Hepatocyte (in vitro differentiated cells): ENCODE data around the gene CPTP. TPM values are rescaled to one million over a fixed set of nuclear protein-coding genes. Genes with fewer than 3 reads are reported as not detected.

Experiments used
- DNase-seq: peaks from one replicate; pipeline ENCODE4 v3.0.0-alpha.2; 2016; ENCODE audit warnings: low spot score
- H2AFZ ChIP-seq: fragments of 200-600 bp; sonication (generic); 2 replicates; pipeline ENCODE4 v1.6.0; 2016; ENCODE audit warnings: antibody characterized with exemption, mild to moderate bottlenecking
- H3K27ac ChIP-seq: fragments of 200-600 bp; sonication (generic); 2 replicates; pipeline ENCODE4 v1.5.1; 2016; ENCODE audit warnings: mild to moderate bottlenecking
- H3K27me3 ChIP-seq: fragments of 200-600 bp; sonication (generic); 2 replicates; pipeline ENCODE4 v1.6.1; 2016
- H3K36me3 ChIP-seq: fragments of 200-600 bp; sonication (generic); replicated peaks from 2 replicates; pipeline ENCODE4 v1.5.1; 2016; ENCODE audit warnings: low read depth; ENCODE audit not compliant: insufficient read depth
- H3K4me1 ChIP-seq: fragments of 200-600 bp; sonication (generic); 2 replicates; pipeline ENCODE4 v1.5.1; 2016; ENCODE audit warnings: mild to moderate bottlenecking, moderate library complexity; ENCODE audit not compliant: insufficient read depth
- H3K4me2 ChIP-seq: fragments of 200-600 bp; sonication (generic); 2 replicates; pipeline ENCODE4 v1.6.0; 2016
- H3K4me3 ChIP-seq: fragments of 200-600 bp; sonication (generic); 2 replicates; pipeline ENCODE4 v1.5.1; 2016; ENCODE audit warnings: mild to moderate bottlenecking
- H3K79me2 ChIP-seq: fragments of 200-600 bp; sonication (generic); 2 replicates; pipeline ENCODE4 v1.6.0; 2017; ENCODE audit warnings: mild to moderate bottlenecking
- H3K9me2 ChIP-seq: fragments of 200-600 bp; sonication (generic); replicated peaks from 2 replicates; pipeline ENCODE4 v1.6.0; 2017; ENCODE audit warnings: mild to moderate bottlenecking; ENCODE audit not compliant: insufficient read depth
- H3K9me3 ChIP-seq: fragments of 200-600 bp; sonication (generic); 2 replicates; pipeline ENCODE4 v1.5.1; 2016; ENCODE audit warnings: low read depth, mild to moderate bottlenecking
- H4K20me1 ChIP-seq: fragments of 200-600 bp; sonication (generic); 2 replicates; pipeline ENCODE4 v1.6.0; 2016; ENCODE audit warnings: mild to moderate bottlenecking; ENCODE audit not compliant: insufficient read depth, poor library complexity, severe bottlenecking
- EZH2 ChIP-seq: fragments of 200-600 bp; sonication (generic); IDR thresholded peaks from 2 replicates; pipeline ENCODE4 v1.6.1; 2016; ENCODE audit warnings: antibody characterized with exemption, mild to moderate bottlenecking, borderline replicate concordance
- EZH2phosphoT487 ChIP-seq: fragments of 200-600 bp; sonication (generic); IDR thresholded peaks from one replicate; pipeline ENCODE4 v1.6.1; 2018; ENCODE audit warnings: antibody characterized with exemption, mild to moderate bottlenecking, low read depth, moderate library complexity; ENCODE audit not compliant: unreplicated experiment, severe bottlenecking
- WGBS: methylation state at CpG from one replicate; pipeline ENCODE4 v1.1.6; 2016; ENCODE audit warnings: low lambda C conversion rate; ENCODE audit errors: missing lambda C conversion rate; 5-methylcytosine and 5-hydroxymethylcytosine counted together
- polyA plus RNA-seq: library from polyadenylated mRNA; unstranded; fragments of >200 nt; fragmentation: Nextera tagmentation; extraction: Ambion mirVana; gene quantifications from 2 replicates; pipeline ENCODE4 v1.2.1, GENCODE V29; 2016
- total RNA-seq: library from RNA; depleted of rRNA; stranded (reverse); fragments of >200 nt; gene quantifications from 2 replicates; pipeline ENCODE4 v1.2.3, GENCODE V29; 2014
- TF ChIP-seq, protein P1 (sequence below): fragments of 200-600 bp; sonication (generic); IDR thresholded peaks from 2 replicates; pipeline ENCODE4 v1.5.1; 2016; ENCODE audit warnings: antibody characterized with exemption, mild to moderate bottlenecking; ENCODE audit not compliant: poor library complexity

CPTP gene
- total and polyA plus RNA-seq, 2 experiments from 2014 or later: 12.8 to 45.6 TPM

DNA sequence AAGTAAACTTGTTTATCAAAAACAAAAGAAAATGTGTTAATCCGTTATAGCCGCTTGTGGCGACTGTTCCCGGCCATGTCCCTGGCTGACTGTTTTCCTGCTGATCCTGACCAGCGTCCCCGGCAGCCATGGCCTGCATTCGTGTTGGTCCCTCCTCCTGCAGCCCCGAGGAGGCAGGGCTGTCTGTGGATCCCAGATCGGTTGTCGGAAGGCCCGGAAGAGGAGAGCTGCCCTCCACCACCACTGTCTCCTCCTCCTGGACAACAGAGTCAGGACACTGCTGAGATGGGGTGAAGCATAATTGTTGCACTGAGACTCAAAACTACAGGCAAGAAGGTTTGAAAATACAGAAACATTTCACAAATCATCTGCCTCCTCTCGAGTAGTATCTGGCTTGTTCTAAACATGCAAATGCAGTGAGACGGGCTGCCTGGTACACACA lies 37.4 kb downstream of the CPTP start:
- no peaks in the 10 kb centered on the region for H3K9me2 ChIP-seq
- H2AFZ ChIP-seq: peak overlapping the region; percentile 46
- H3K9me3 ChIP-seq: no peaks in the 10 kb centered on the region
- no peaks in the 10 kb centered on the region for H3K27me3 ChIP-seq
- no peaks in the 10 kb centered on the region for H3K36me3 ChIP-seq
- peaks cover 44% of the 10 kb centered on the region for H3K4me1 ChIP-seq
- TF ChIP-seq EZH2 (no peak), EZH2phosphoT487 (no peak)
- TF ChIP-seq, protein P1, sequence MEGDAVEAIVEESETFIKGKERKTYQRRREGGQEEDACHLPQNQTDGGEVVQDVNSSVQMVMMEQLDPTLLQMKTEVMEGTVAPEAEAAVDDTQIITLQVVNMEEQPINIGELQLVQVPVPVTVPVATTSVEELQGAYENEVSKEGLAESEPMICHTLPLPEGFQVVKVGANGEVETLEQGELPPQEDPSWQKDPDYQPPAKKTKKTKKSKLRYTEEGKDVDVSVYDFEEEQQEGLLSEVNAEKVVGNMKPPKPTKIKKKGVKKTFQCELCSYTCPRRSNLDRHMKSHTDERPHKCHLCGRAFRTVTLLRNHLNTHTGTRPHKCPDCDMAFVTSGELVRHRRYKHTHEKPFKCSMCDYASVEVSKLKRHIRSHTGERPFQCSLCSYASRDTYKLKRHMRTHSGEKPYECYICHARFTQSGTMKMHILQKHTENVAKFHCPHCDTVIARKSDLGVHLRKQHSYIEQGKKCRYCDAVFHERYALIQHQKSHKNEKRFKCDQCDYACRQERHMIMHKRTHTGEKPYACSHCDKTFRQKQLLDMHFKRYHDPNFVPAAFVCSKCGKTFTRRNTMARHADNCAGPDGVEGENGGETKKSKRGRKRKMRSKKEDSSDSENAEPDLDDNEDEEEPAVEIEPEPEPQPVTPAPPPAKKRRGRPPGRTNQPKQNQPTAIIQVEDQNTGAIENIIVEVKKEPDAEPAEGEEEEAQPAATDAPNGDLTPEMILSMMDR: peak; percentile 12
- peaks cover 11% of the 10 kb centered on the region for H3K79me2 ChIP-seq
- H3K27ac ChIP-seq: peak overlapping the region; percentile 97
- no peak overlapping the region for H3K4me3 ChIP-seq
- peak overlapping the region; percentile 64 for H3K4me2 ChIP-seq
- DNase-seq: peak; percentile 78
- no peaks in the 10 kb centered on the region for H4K20me1 ChIP-seq
- WGBS: 26% methylated on average over 13 of the region's 13 CpGs

DNA sequence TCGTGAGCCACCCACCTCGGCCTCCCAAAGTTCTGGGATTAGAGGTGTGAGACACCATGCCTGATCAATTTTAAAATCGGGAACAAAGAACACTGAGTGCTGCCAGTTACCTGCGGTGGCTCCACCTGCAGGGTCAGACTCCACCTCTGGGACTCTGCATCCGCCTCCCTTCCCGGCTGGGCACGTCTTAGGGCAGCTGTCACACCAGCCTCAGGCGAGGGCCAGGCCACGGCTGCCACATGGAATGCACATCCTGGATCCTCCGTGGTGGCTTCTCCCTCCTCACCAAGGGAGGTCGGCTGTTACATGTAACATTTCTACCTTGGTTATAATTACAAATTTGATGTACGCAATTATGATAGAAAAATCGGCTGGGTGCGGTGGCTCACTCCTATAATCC lies 39.7 kb downstream of the CPTP start:
- Histone ChIP-seq H3K79me2 (no peaks in the 10 kb centered on the region), H3K36me3 (no peaks in the 10 kb centered on the region)

DNA sequence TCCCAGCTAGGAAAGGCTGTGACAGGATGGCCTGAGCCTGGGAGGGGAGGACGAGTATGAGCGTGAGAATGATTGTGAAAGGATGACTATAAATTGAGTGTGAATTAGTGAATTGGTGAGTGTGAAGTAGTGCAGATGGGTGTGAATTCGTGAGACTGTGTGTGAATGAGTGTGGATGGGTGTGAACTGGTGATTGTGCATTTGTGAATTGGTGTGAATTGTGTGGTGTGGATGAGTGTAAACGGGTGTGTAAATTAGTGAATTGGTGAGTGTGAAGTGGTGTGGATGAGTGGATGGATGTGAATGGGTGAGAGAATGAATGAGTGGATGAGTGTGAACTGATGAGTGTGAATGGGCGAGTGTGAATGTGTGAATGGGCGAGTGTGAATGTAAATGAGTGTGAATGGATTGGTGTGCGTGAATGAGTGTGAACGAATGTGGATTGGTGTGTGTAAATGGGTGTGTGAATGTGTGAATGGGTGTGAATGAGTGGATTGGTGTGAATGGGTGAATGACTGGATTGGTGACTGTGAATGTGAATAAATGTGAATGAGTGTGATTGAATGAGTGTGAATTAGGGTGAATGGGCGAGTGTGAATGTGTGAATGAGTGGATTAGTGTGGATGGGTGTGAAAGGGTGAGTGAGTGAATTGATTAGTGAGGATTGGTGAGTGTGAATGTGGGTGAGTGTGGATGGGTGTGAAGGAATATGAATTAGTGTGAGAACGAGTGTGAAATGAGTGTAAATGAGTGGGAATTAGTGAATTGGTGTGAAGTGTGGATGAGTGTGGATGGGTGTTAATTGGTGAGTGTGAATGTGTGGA lies 41.5 kb downstream of the CPTP start:
- no peak overlapping the region for H3K27ac ChIP-seq
- no peaks in the 10 kb centered on the region for H3K79me2 ChIP-seq
- no peaks in the 10 kb centered on the region for H3K9me3 ChIP-seq
- H3K4me3 ChIP-seq: no peak overlapping the region
- H2AFZ ChIP-seq: no peak overlapping the region
- 82% methylated on average over 10 of the region's 10 CpGs for WGBS
- no peaks in the 10 kb centered on the region for H3K9me2 ChIP-seq
- no peak for DNase-seq
- no peaks in the 10 kb centered on the region for H4K20me1 ChIP-seq
- no peak overlapping the region for H3K4me2 ChIP-seq
- TF ChIP-seq EZH2: no peak
- TF ChIP-seq, protein P1: no peak
- no peak for TF ChIP-seq EZH2phosphoT487
- H3K36me3 ChIP-seq: no peaks in the 10 kb centered on the region
- no peaks in the 10 kb centered on the region for H3K27me3 ChIP-seq
- peaks cover 11% of the 10 kb centered on the region for H3K4me1 ChIP-seq

More for the DNA sequence above, 39.7 kb downstream of the CPTP start:
- H3K4me3 ChIP-seq: no peak overlapping the region
- no peak for DNase-seq
- no peaks in the 10 kb centered on the region for H3K9me3 ChIP-seq
- no peak overlapping the region for H2AFZ ChIP-seq
- no peak overlapping the region for H3K4me2 ChIP-seq
- H3K9me2 ChIP-seq: no peaks in the 10 kb centered on the region
- WGBS: 79% methylated on average over 14 of the region's 14 CpGs
- no peak overlapping the region for H3K27ac ChIP-seq
- H3K27me3 ChIP-seq: no peaks in the 10 kb centered on the region
- H3K4me1 ChIP-seq: peaks cover 28% of the 10 kb centered on the region
- H4K20me1 ChIP-seq: no peaks in the 10 kb centered on the region
- TF ChIP-seq EZH2 (no peak), EZH2phosphoT487 (no peak)
- TF ChIP-seq, protein P1: no peak
